GM19324 (cell line): ENCODE data around the gene STARD13.

Source experiments
- ATAC-seq: cut with Tn5 transposase; IDR thresholded peaks from one replicate; pipeline ENCODE4 v1.9.1; 2021; ENCODE audit warnings: mild to moderate bottlenecking, moderate library complexity; ENCODE audit not compliant: unreplicated experiment, low FRiP score

The STARD13 gene

DNA sequence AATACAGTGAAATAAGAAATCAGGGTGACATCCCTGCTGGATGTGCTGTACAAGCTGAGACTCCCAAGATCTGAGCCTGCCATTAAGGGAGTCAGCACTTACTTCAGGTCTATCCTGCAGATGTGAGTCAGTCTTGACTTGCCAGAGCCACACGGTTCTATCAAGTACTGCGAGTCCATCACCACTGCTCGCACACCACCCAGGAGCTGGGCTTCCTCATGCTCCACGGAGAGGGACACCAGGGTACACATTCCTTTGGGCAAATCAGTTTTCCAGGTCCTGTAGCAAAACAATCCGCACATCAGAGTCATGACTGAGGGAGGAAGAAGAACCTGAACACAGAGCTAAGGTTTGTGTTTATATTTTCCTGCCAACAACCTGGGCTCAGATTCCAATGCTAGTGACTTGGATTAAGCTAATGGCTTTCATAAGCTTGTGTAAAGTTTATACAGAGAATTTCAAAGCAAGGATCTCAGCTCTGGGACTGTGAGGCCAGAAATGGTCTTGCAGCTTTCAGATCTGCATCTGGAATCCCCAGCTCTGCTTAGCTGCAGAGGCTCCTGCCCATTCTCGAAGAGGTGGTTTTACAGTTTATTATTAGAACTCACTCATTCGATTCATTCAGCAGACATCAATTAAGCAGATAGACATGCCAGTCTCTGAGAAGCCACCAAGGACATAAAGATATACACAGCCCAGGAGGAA lies 178.7 kb downstream of the STARD13 start:
- peak; percentile 32 for ATAC-seq

- no peak for ATAC-seq
These were observed 180.1 kb downstream of the STARD13 start for GRCh38 chr13:33105387-33106005.

GRCh38 chr13:33103457-33103856 lies 182.1 kb downstream of the STARD13 start:
- ATAC-seq = no peak

GRCh38 chr13:33101835-33102234 lies 183.7 kb downstream of the STARD13 start:
- no peak for ATAC-seq

- ATAC-seq = no peak
These were observed 184.7 kb downstream of the STARD13 start for GRCh38 chr13:33100886-33101285.

DNA sequence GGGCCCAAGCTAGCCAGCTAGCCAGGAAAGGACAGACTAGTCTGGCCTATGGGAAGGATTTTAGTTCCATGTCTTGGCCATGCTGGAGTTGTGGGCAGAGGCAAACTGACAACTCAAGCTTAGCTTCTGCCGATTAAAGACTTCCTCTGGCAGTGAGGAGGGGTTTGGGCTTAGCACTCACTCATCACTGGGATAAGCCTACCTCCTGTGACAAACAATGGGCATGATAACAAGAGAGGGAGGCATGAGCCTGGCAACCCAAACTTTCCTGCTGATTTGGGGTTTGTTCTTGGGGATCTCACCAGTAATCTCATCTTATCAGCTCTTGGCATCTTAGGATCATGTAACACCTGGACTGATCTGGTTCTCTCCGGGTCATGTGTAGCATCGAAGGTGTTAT lies 185.7 kb downstream of the STARD13 start:
- no peak for ATAC-seq

GRCh38 chr13:33096886-33097605 lies 188.5 kb downstream of the STARD13 start:
- no peak for ATAC-seq

DNA sequence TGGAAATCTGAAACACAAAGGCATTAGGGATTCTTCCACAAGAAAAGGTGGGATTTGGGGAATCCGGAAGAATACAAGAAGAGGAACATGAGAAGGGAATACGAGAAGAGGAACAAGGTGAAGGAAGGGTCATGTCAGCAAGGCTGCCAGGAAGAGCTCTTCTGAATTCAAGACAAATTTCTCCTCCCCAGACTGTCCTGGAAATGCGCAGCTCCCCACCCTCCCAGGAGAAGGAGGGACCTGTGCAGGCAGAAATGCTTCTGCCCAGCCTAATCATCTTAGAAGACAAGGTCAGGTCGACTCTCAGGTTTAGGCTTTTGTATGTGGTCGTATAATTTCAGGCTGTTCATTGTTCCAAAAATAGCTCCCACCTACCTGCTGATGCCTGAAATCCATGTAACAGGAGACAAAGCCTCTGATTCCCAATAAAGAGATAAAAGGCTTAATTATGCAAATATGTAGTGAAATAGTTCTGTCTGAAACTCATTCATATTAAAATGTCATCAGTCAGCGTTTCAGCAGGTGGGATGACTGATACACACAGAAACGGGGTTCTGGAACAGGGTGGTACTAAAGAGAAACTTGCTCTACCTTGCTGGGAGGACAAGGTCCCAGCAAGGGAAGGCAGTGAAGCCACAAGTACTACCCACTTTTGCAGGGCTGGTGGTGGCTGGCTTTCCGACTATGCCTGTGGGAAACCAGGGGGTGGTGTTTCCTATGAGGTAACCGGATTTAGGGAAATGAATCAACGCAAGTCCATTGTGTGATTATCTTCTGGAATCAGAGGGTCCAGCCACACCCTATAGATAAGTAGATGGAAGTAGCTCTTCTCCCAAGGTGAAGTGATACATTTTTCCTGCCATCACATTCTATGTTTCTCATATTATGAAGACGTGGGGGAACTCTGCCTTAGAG lies 193.2 kb downstream of the STARD13 start:
- no peak for ATAC-seq

GRCh38 chr13:33091415-33091774 lies 194.2 kb downstream of the STARD13 start:
- no peak for ATAC-seq

DNA sequence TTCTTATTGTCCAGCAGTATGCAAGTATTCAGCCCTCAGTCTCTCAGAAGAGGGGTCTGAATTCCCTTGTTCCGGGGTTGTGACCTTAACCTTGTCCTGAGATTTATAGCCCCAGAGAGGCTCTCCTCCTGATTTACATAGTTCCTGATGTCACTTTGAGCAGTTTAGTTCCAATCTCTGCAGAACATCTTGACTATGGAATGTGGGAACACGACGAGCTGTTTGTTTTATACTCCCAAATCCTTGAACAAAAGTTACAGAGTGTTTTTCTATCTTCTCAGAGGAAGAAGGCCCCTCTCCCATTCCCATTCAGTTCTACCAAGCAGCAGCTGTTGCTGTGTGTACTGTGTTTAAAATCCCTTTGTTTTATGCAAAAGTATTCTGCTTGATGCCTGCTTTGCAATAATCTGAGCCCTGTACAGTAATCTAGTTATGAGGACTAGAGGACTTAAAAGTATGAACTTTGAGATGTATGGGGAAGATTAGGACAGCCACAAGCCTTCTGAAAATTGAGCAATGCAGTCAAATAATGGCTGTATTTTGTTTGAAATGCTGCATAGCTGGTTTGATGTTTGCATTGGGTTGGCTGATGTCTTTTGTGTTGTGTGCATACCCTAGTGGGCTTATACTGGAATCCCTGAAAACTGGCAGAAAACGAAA lies 194.7 kb downstream of the STARD13 start:
- ATAC-seq = no peak

GRCh38 chr13:33089311-33089710 lies 196.2 kb downstream of the STARD13 start:
- no peak for ATAC-seq

DNA sequence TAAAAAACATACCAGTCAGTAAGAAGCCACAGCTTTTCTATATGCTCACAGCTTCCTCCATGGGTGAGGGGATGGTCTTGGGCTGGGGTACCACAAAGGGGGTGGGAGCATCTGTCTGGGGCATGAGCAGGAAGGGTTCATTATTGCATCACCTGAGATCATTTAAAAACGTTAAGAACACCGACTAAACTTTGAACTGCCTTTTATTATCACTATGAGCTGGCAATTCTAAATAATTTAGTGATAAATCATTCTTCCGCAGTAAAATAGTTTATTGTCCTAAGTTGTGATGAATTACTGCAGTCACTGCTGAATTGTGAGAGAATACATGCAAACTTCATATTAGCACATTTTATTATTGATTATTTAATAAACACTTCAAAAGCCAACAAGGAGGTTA lies 197.8 kb downstream of the STARD13 start:
- ATAC-seq = no peak

DNA sequence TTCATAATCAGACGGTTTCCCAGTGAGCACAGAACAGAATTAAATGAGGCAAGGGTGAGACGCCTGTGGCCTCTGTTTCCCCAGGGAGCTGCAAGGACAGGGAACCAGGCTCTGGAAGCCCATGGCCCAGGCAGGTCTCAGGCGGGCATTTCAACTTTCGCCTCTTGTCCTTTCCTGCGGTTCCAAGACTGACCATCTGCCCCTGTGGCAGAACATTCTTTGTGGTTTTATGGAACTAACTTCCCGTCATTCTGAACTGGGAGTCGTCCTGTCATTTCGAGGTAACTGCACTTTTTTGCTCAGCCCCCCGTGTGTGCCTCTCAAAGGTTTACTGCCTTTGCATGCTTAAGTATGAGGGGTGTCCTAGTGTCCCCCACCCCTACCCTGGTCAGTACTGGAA lies 198.5 kb downstream of the STARD13 start:
- no peak for ATAC-seq

DNA sequence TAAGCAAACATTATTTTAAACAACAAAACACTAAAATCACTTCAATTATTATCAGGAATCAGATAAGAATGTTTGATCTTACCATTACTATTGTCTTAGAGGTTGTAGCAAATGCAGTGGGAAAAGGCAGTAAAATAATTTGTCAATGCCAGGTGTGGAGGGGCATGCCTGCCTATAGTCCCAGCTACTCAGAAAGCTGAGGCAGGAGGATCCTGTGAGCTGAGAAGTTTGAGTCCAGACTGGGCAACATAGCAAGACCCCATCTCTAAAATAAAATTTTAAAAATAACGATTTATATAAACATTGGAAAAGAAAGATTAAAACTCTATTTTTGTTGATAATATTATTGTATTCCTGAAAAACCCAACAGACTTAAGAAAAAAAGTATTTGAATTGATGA lies 202.5 kb downstream of the STARD13 start:
- ATAC-seq = no peak

- ATAC-seq = no peak
These were observed 203.9 kb downstream of the STARD13 start for GRCh38 chr13:33081666-33082065.

DNA sequence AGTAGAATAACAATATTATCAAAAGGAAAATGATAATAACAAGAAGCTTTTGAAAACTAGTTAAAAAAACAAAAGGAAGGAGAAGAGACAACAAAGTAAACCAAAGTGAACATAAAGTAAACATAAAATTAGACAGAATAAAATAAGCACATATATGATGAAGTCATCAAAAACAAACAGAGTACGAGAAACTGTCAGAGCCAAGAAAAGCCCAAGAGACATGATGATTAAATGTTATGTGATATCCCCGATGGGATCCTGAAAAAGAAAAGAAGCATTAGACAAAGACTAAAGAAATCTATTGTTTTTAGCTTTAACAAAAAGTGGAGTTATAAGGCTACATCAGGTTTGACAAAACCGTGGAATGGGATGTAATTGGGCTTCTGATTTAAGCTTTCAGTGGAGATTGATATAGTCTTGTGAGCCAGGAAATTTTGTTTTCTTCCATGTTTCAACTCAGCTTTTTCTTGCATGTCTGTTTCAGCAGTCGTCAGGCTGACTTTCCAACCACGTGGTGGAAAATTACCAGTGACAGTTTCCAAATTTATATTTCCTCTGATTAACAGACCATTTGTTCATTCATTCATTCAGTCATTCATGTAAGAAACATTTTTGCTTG lies 204.5 kb downstream of the STARD13 start:
- no peak for ATAC-seq

- no peak for ATAC-seq
These were observed 205.6 kb downstream of the STARD13 start for GRCh38 chr13:33079960-33080359.

- no peak for ATAC-seq
These were observed 207.3 kb downstream of the STARD13 start for GRCh38 chr13:33078263-33078662.

DNA sequence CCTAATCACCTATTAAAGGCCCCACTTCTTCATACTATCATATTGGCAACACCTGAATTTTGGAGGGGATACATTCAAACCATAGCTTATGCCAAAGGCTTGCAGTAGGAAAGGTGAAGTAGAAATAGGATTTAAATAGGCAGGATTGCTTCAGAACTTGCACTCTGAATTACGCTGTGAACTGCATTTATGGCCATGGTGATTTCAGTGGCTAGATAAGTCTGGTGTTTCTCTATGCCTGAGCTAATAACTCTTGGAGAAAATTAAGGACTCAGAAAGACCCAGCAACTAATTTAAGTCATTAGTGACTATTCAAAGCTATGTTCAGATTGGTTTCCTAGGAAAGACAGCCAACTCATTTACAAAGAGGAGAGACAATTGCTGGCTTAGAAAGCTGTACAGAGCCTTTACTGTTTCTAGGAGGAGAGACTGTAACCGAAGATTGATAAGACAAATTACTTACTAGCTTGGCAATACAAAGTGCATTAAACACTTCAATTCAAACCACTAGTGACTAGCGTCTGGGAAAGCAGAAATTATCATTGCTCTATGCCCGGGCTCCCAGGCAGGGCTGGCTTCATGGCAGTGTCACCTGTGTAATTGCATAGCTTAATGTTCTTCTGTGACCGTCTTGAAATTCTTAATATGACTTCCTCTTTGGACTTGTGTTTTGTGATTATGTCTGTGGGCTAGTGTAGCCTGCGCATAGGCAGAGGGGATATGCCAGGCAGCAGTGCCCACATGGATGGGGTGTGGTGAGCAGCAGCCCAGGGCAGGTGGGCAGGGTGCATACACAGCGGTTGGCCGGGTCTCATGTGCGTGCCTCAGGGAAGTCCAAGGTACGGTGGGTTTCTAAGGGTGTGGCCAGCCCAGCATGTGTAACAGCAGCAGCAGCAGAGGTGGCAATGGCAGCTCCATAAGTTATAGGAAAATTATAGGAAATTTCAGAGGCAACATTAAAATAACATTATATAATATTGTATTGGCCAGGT lies 209.3 kb downstream of the STARD13 start:
- no peak for ATAC-seq
